H9 (cell line): Measurements from ENCODE around the gene FAM83F. TPM values are rescaled to one million over a fixed set of nuclear protein-coding genes. Genes with fewer than 3 reads are reported as not detected.

Source experiments
- DNase-seq: peaks from one replicate; pipeline ENCODE4 v3.0.0-alpha.2; 2017
- H2AFZ ChIP-seq: one replicate; pipeline ENCODE4 v1.6.1; 2013; ENCODE audit warnings: mild to moderate bottlenecking, low read length, control low read depth, moderate library complexity
- H2AK5ac ChIP-seq: 2 replicates; pipeline ENCODE4 v1.6.1; 2013; ENCODE audit warnings: low read length, control low read depth, mixed read lengths; ENCODE audit not compliant: insufficient read length
- H2BK120ac ChIP-seq: one replicate; pipeline ENCODE4 v1.6.1; 2013; ENCODE audit warnings: low read depth, mild to moderate bottlenecking, low read length, control low read depth, inconsistent platforms; ENCODE audit not compliant: poor library complexity, severe bottlenecking
- H2BK12ac ChIP-seq: 2 replicates; pipeline ENCODE4 v1.6.1; 2013; ENCODE audit warnings: low read length, control low read depth, mixed read lengths, low read depth; ENCODE audit not compliant: insufficient read length
- H2BK15ac ChIP-seq: 2 replicates; pipeline ENCODE4 v1.6.1; 2013; ENCODE audit warnings: low read depth, low read length, control low read depth
- H2BK20ac ChIP-seq: one replicate; pipeline ENCODE4 v1.6.1; 2013; ENCODE audit warnings: low read depth, mild to moderate bottlenecking, low read length, control low read depth, inconsistent platforms; ENCODE audit not compliant: poor library complexity, severe bottlenecking
- H2BK5ac ChIP-seq: 2 replicates; pipeline ENCODE4 v1.6.1; 2013; ENCODE audit warnings: low read length, control low read depth, mixed read lengths; ENCODE audit not compliant: insufficient read length
- H3K14ac ChIP-seq: 2 replicates; pipeline ENCODE4 v1.6.1; 2013; ENCODE audit warnings: low read length, control low read depth; ENCODE audit not compliant: insufficient read depth
- H3K18ac ChIP-seq: 2 replicates; pipeline ENCODE4 v1.6.1; 2013; ENCODE audit warnings: low read depth, mild to moderate bottlenecking, mixed read lengths, low read length, control low read depth; ENCODE audit not compliant: insufficient read length
- H3K23ac ChIP-seq: 2 replicates; pipeline ENCODE4 v1.6.1; 2013; ENCODE audit warnings: low read length, control low read depth, mixed read lengths, low read depth; ENCODE audit not compliant: insufficient read length
- H3K23me2 ChIP-seq: 2 replicates; pipeline ENCODE4 v1.6.1; 2013; ENCODE audit warnings: low read depth, mild to moderate bottlenecking, mixed read lengths, low read length, control low read depth; ENCODE audit not compliant: insufficient read length, poor library complexity, severe bottlenecking
- H3K27ac ChIP-seq: 2 replicates; pipeline ENCODE4 v1.5.1; 2013; ENCODE audit warnings: low read length, control low read depth, mixed read lengths, low read depth; ENCODE audit not compliant: insufficient read length
- H3K27me3 ChIP-seq: 2 replicates; pipeline ENCODE4 v1.6.1; 2013; ENCODE audit warnings: low read length, control low read depth, inconsistent platforms; ENCODE audit not compliant: insufficient read depth
- H3K4ac ChIP-seq: 2 replicates; pipeline ENCODE4 v1.6.1; 2013; ENCODE audit warnings: low read depth, mild to moderate bottlenecking, control low read depth, inconsistent platforms, low read length, moderate library complexity
- H3K4me1 ChIP-seq: 2 replicates; pipeline ENCODE4 v1.6.1; 2013; ENCODE audit warnings: low read length, control low read depth, inconsistent platforms; ENCODE audit not compliant: insufficient read depth
- H3K4me2 ChIP-seq: 2 replicates; pipeline ENCODE4 v1.6.1; 2013; ENCODE audit warnings: low read length, control low read depth, mixed read lengths; ENCODE audit not compliant: insufficient read length, insufficient read depth
- H3K56ac ChIP-seq: 2 replicates; pipeline ENCODE4 v1.6.1; 2013; ENCODE audit warnings: low read depth, mild to moderate bottlenecking, mixed read lengths, low read length, control low read depth; ENCODE audit not compliant: insufficient read length
- H3K79me1 ChIP-seq: 2 replicates; pipeline ENCODE4 v1.6.1; 2013; ENCODE audit warnings: low read depth, mild to moderate bottlenecking, moderate library complexity, low read length, control low read depth, inconsistent platforms; ENCODE audit not compliant: insufficient read depth, poor library complexity, severe bottlenecking
- H3K79me2 ChIP-seq: 2 replicates; pipeline ENCODE4 v1.6.1; 2013; ENCODE audit warnings: low read length, control low read depth, inconsistent platforms; ENCODE audit not compliant: insufficient read depth
- H3K9ac ChIP-seq: 2 replicates; pipeline ENCODE4 v1.6.1; 2013; ENCODE audit warnings: low read length, control low read depth, mixed read lengths; ENCODE audit not compliant: insufficient read length; ENCODE audit errors: extremely low read depth
- H3K9me3 ChIP-seq: one replicate; pipeline ENCODE4 v1.6.1; 2013; ENCODE audit warnings: low read depth, low read length, inconsistent platforms; ENCODE audit not compliant: control insufficient read depth
- H3T11ph ChIP-seq: one replicate; pipeline ENCODE4 v1.6.1; 2013; ENCODE audit warnings: mild to moderate bottlenecking, low read length, control low read depth, inconsistent platforms
- H4K20me1 ChIP-seq: one replicate; pipeline ENCODE4 v1.6.1; 2013; ENCODE audit not compliant: control insufficient read depth, insufficient read length, insufficient read depth
- H4K5ac ChIP-seq: 2 replicates; pipeline ENCODE4 v1.6.1; 2013; ENCODE audit warnings: low read depth, mild to moderate bottlenecking, mixed read lengths, low read length, control low read depth; ENCODE audit not compliant: insufficient read length
- H4K8ac ChIP-seq: replicated peaks from 2 replicates; pipeline ENCODE4 v1.6.1; 2013; ENCODE audit warnings: low read length, control low read depth, mixed read lengths, low read depth; ENCODE audit not compliant: insufficient read length
- H4K91ac ChIP-seq: 2 replicates; pipeline ENCODE4 v1.6.1; 2013; ENCODE audit warnings: low read depth, mild to moderate bottlenecking, moderate library complexity, mixed read lengths, low read length, control low read depth; ENCODE audit not compliant: insufficient read length
- H3K27ac Mint-ChIP-seq, 3 experiments: 2 replicates in 2 of 3; 3 replicates in 1 of 3; pipeline ENCODE4 v1.8.0; 2020 to 2021; ENCODE audit warnings: mixed read lengths in 3 of 3, mild to moderate bottlenecking in 1 of 3, moderate library complexity in 1 of 3
- H3K27me3 Mint-ChIP-seq: 2 replicates; pipeline ENCODE4 v1.8.0; 2021; ENCODE audit warnings: low read depth, mild to moderate bottlenecking, moderate library complexity, mixed read lengths
- H3K36me3 Mint-ChIP-seq, 3 experiments: 2 replicates in 2 of 3; 3 replicates in 1 of 3; pipeline ENCODE4 v1.8.0; 2020 to 2021; ENCODE audit warnings: low read depth in 3 of 3, mixed read lengths in 3 of 3; ENCODE audit not compliant: insufficient read depth in 1 of 3
- H3K4me1 Mint-ChIP-seq, 2 experiments: 2 replicates each; pipeline ENCODE4 v1.8.0; 2020; ENCODE audit warnings: mixed read lengths in 2 of 2
- H3K4me3 Mint-ChIP-seq, 2 experiments: 2 replicates in 1 of 2; 3 replicates in 1 of 2; pipeline ENCODE4 v1.8.0; 2020 to 2021; ENCODE audit warnings: mild to moderate bottlenecking in 2 of 2, mixed read lengths in 2 of 2, moderate library complexity in 1 of 2
- H3K9me3 Mint-ChIP-seq, 2 experiments: 2 replicates in 1 of 2; 3 replicates in 1 of 2; pipeline ENCODE4 v1.8.0; 2020; ENCODE audit warnings: mild to moderate bottlenecking in 2 of 2, mixed read lengths in 2 of 2, moderate library complexity in 1 of 2
- CTCF ChIP-seq: fragments of 200-600 bp; sonication (generic); conservative IDR thresholded peaks from 3 replicates; pipeline ENCODE4 v1.8.0; 2021; ENCODE audit warnings: antibody characterized with exemption, mild to moderate bottlenecking
- WGBS: extraction: QIAGEN DNeasy Blood & Tissue Kit; methylation state at CpG from one replicate; pipeline ENCODE4 v1.1.7; 2013; ENCODE audit warnings: missing lambda C conversion rate, low lambda C conversion rate, mixed read lengths; ENCODE audit not compliant: insufficient read length; ENCODE audit errors: extremely low coverage; 5-methylcytosine and 5-hydroxymethylcytosine counted together
- total RNA-seq: library from RNA; stranded (reverse); gene quantifications from 2 replicates; pipeline ENCODE4 v1.2.1, GENCODE V29; 2021

FAM83F gene
- total RNA-seq, 1 experiment from 2014 or later: 17.4 TPM

- Mint-ChIP-seq H3K4me1 (peaks cover 30 to 34% of the 10 kb centered on the region in 2 experiments), H3K36me3 (no peaks in the 10 kb centered on the region; a peak in 1 of 7 replicates), H3K9me3 (no peaks in the 10 kb centered on the region), H3K27me3 (peaks cover 7% of the 10 kb centered on the region), H3K4me3 (no peak overlapping the region), H3K27ac (no peak overlapping the region)
- 0 out of 2 replicates have a peak, but pooled peaks cover 3% of the 10 kb centered on the region for H3K4me1 ChIP-seq
- no peaks in the 10 kb centered on the region for H3K79me1 ChIP-seq
- no peaks in the 10 kb centered on the region for H3K23me2 ChIP-seq
- H2BK15ac ChIP-seq: no peak overlapping the region
- no peak overlapping the region for H3T11ph ChIP-seq
- H3K14ac ChIP-seq: no peak overlapping the region
- no peaks in the 10 kb centered on the region for H3K27me3 ChIP-seq
- WGBS: no CpG with 5 or more reads among the region's 4 CpGs
- no peak for TF ChIP-seq CTCF
- H3K56ac ChIP-seq: no peak overlapping the region
- no peak overlapping the region for H2BK5ac ChIP-seq
- H3K4ac ChIP-seq: no peak overlapping the region
- no peak overlapping the region for H2AFZ ChIP-seq
- H4K8ac ChIP-seq: no peak overlapping the region
- H3K9ac ChIP-seq: no peak overlapping the region
- H4K91ac ChIP-seq: no peak overlapping the region
- H3K18ac ChIP-seq: no peak overlapping the region
- no peaks in the 10 kb centered on the region for H4K20me1 ChIP-seq
- H2BK120ac ChIP-seq: no peak overlapping the region
- H4K5ac ChIP-seq: no peak overlapping the region
- no peaks in the 10 kb centered on the region for H3K9me3 ChIP-seq
- H2AK5ac ChIP-seq: no peak overlapping the region
- no peak for DNase-seq
- H3K27ac ChIP-seq: no peak overlapping the region
- H3K23ac ChIP-seq: no peak overlapping the region
- H3K79me2 ChIP-seq: no peaks in the 10 kb centered on the region
- H3K4me2 ChIP-seq: no peak overlapping the region
- H2BK12ac ChIP-seq: no peak overlapping the region
- no peak overlapping the region for H2BK20ac ChIP-seq
These were observed 40.1 kb upstream of the FAM83F start for GRCh38 chr22:39954584-39955055.
